K562 (cell line): ENCODE results near the gene STIL. TPM values are rescaled to one million over a fixed set of nuclear protein-coding genes. Genes with fewer than 3 reads are reported as not detected.

ENCODE experiments used
- ARID3B ChIP-seq: fragments of 250-450 bp; sonication (Bioruptor Pico); IDR thresholded peaks from 2 replicates; pipeline ENCODE4 v1.4.0; 2020; ENCODE audit warnings: borderline replicate concordance
- CTCF ChIP-seq, 3 experiments: IDR thresholded peaks in 2 of 3; conservative IDR thresholded peaks in 1 of 3; 2 replicates each; pipeline ENCODE4 v1.5.1; 2011 to 2012; ENCODE audit warnings: low read length in 3 of 3, mild to moderate bottlenecking in 3 of 3, control low read depth in 2 of 3, improper control_type of control experiment in 1 of 3, inconsistent platforms in 1 of 3, low read depth in 1 of 3, mixed read lengths in 1 of 3, moderate library complexity in 1 of 3; ENCODE audit not compliant: insufficient read depth in 2 of 3
- FOXK2 ChIP-seq, 2 experiments: fragments of 450-650 bp; IDR thresholded peaks in 1 of 2; conservative IDR thresholded peaks in 1 of 2; 2 replicates each; pipeline ENCODE4 v1.6.1; 2016; ENCODE audit warnings: low read depth in 2 of 2, mild to moderate bottlenecking in 1 of 2
- HDAC1 ChIP-seq, 2 experiments: fragments of 450-650 bp; IDR thresholded peaks; 2 replicates each; pipeline ENCODE4 v1.6.1; 2016 to 2017; ENCODE audit warnings: inconsistent platforms in 1 of 2, mild to moderate bottlenecking in 1 of 2, moderate library complexity in 1 of 2
- KDM5B ChIP-seq: fragments of 200-600 bp; sonication (generic); IDR thresholded peaks from 2 replicates; pipeline ENCODE4 v1.6.1; 2012; ENCODE audit warnings: low read depth, mild to moderate bottlenecking, moderate library complexity, low read length, control low read depth, inconsistent platforms; ENCODE audit not compliant: insufficient replicate concordance
- PHB ChIP-seq: fragments of 250-450 bp; sonication (Bioruptor Pico); IDR thresholded peaks from 2 replicates; pipeline ENCODE4 v1.5.0; 2021
- RBBP5 ChIP-seq: fragments of 200-600 bp; sonication (generic); IDR thresholded peaks from 2 replicates; pipeline ENCODE4 v1.6.1; 2012; ENCODE audit warnings: borderline replicate concordance, mild to moderate bottlenecking, low read length, control low read depth, inconsistent platforms; ENCODE audit not compliant: insufficient read depth, poor library complexity, severe bottlenecking
- SAP30 ChIP-seq: fragments of 200-600 bp; sonication (generic); IDR thresholded peaks from 2 replicates; pipeline ENCODE4 v1.6.1; 2012; ENCODE audit warnings: borderline replicate concordance, low read depth, mild to moderate bottlenecking, moderate library complexity, low read length, control low read depth, inconsistent platforms; ENCODE audit not compliant: insufficient read depth, poor library complexity, severe bottlenecking
- SMARCA4 ChIP-seq: fragments of 450-650 bp; IDR thresholded peaks from 2 replicates; pipeline ENCODE4 v1.6.1; 2016
- SREBF1 ChIP-seq: fragments of 150-350 bp; IDR thresholded peaks from 2 replicates; pipeline ENCODE4 v1.6.1; 2014; ENCODE audit warnings: antibody characterized with exemption, low read depth, low read length, borderline replicate concordance
- TFAP4 ChIP-seq: sonication (generic); formaldehyde crosslinking; IDR thresholded peaks from 2 replicates; pipeline ENCODE4 v1.8.0; 2022; ENCODE audit warnings: missing genetic modification reagents, mild to moderate bottlenecking, moderate library complexity, borderline replicate concordance
- TOE1 ChIP-seq, 2 experiments: fragments of 450-650 bp in 1 of 2; sonication (generic) in 1 of 2; formaldehyde crosslinking in 1 of 2; IDR thresholded peaks; 2 replicates each; pipeline versions ENCODE4 v1.7.1 to v1.8.0; 2016 to 2022; ENCODE audit warnings: borderline replicate concordance in 2 of 2, mild to moderate bottlenecking in 2 of 2, antibody characterized with exemption in 1 of 2, inconsistent platforms in 1 of 2, low read depth in 1 of 2, missing genetic modification reagents in 1 of 2, moderate library complexity in 1 of 2
- ZBTB2 ChIP-seq: fragments of 450-650 bp; IDR thresholded peaks from 2 replicates; pipeline ENCODE4 v1.6.1; 2016; ENCODE audit warnings: antibody characterized with exemption
- ZNF707 ChIP-seq: fragments of 250-450 bp; sonication (Bioruptor Pico); conservative IDR thresholded peaks from 2 replicates; pipeline ENCODE4 v1.8.0; 2022; ENCODE audit warnings: inconsistent platforms, mild to moderate bottlenecking, moderate library complexity
- ZNF830 ChIP-seq: fragments of 250-450 bp; sonication (Bioruptor Pico); IDR thresholded peaks from 2 replicates; pipeline ENCODE4 v1.5.0; 2021; ENCODE audit warnings: mild to moderate bottlenecking
- ZSCAN29 ChIP-seq: fragments of 450-650 bp; IDR thresholded peaks from 2 replicates; pipeline ENCODE4 v1.6.1; 2017
- polyA plus RNA-seq, 8 experiments: library from polyadenylated mRNA; depleted of rRNA in 4 of 8; stranded (reverse) in 5 of 8; unstranded in 3 of 8; fragments of >200 nt; fragmentation: Nextera tagmentation in 2 of 8; fragmentation: Illumina TruSeq in 1 of 8; extraction: Ambion mirVana in 2 of 8; extraction: Trizol in 1 of 8; gene quantifications; 2 replicates each; pipeline versions ENCODE4 v1.2.1 to v1.2.3, GENCODE V29; 2011 to 2014; ENCODE audit warnings: inconsistent platforms in 1 of 8, missing spikeins in 1 of 8
- total RNA-seq, 7 experiments: library from RNA; depleted of rRNA in 6 of 7; stranded (reverse); fragments of >200 nt in 6 of 7; fragmentation: Illumina TruSeq in 2 of 7; extraction: Trizol in 2 of 7; gene quantifications; 2 replicates each; pipeline versions ENCODE4 v1.2.1 to v1.2.3, GENCODE V29; 2011 to 2021; ENCODE audit warnings: low replicate concordance in 1 of 7

Gene STIL
- total and polyA plus RNA-seq, 9 of the 15 experiments (the other 6 are each of a cell fraction or from before 2014, with no cell fraction given), result 10.5 to 77.4 (median 39.6) TPM

- no peak for TF ChIP-seq KDM5B
- 0 out of 2 replicates have a peak, but pooled peaks have one; percentile 38 for TF ChIP-seq ZNF707
- peak; percentile 8; the same call in 1 of the 2 replicates for TF ChIP-seq ZNF830
- TF ChIP-seq SREBF1, result no peak
- no peak for TF ChIP-seq RBBP5
- no peak for TF ChIP-seq ARID3B
- TF ChIP-seq FOXK2 (conservative IDR thresholded peaks at IDR 0.05 in 1 of 2, IDR thresholded peaks at IDR 0.05 in 1 of 2; ENCODE audit: low read depth in 2 of 2), result peak in 1 of 2 experiments; percentile 49; a peak in 3 of 4 replicates
- TF ChIP-seq SMARCA4, result peak; percentile 65
- no peak for TF ChIP-seq CTCF (IDR thresholded peaks at IDR 0.05 in 2 of 3, conservative IDR thresholded peaks at IDR 0.05 in 1 of 3; ENCODE audit: insufficient read depth in 2 of 3, low read depth in 1 of 3, low read length in 3 of 3)
- TF ChIP-seq PHB (CRISPR knock-in tag), result no peak
- TF ChIP-seq HDAC1 (IDR thresholded peaks at IDR 0.05), result peak; percentile 5 to 39; a peak in 1 of 4 replicates
- TF ChIP-seq TOE1 (IDR thresholded peaks at IDR 0.05; ENCODE audit: borderline replicate concordance), result 0 out of 2 replicates have a peak, but pooled peaks have one; percentile 42
- no peak for TF ChIP-seq TOE1 (CRISPR knock-in tag; IDR thresholded peaks at IDR 0.05; ENCODE audit: borderline replicate concordance, low read depth)
- TF ChIP-seq ZSCAN29, result peak; percentile 97
- peak; percentile 46 for TF ChIP-seq SAP30
- TF ChIP-seq ZBTB2, result 0 out of 2 replicates have a peak, but pooled peaks have one; percentile 32
- TF ChIP-seq TFAP4, result peak; percentile 45; the same call in 1 of the 2 replicates
Measured at GRCh38 chr1:47229031-47229885, 84.7 kb downstream of the STIL start (continued).
